Keratinocyte (primary cell): ENCODE data around the gene KHDC4. TPM values are rescaled to one million over a fixed set of nuclear protein-coding genes. Genes with fewer than 3 reads are reported as not detected.

Source experiments
- DNase-seq: peaks from one replicate; pipeline ENCODE4 v3.0.0-alpha.2; 2011; ENCODE audit warnings: low read depth, missing footprints, low spot score
- FAIRE-seq: peaks from 2 replicates; lab custom pipeline; 2011; peaks lifted over from hg19 to GRCh38; lab: Jason Lieb, UNC
- H2AFZ ChIP-seq: 2 replicates; pipeline ENCODE4 v1.6.0; 2012; ENCODE audit warnings: low read length, control low read depth, inconsistent platforms; ENCODE audit not compliant: control insufficient read depth
- H3K27ac ChIP-seq: 2 replicates; pipeline ENCODE4 v1.5.1; 2011; ENCODE audit warnings: low read length; ENCODE audit not compliant: control insufficient read depth, insufficient read depth
- H3K27me3 ChIP-seq: 3 replicates; pipeline ENCODE4 v1.6.0; 2011; ENCODE audit warnings: low read length; ENCODE audit not compliant: control insufficient read depth, insufficient read depth; ENCODE audit errors: extremely low read depth
- H3K36me3 ChIP-seq, 2 experiments: 2 replicates in 1 of 2; 3 replicates in 1 of 2; pipeline ENCODE4 v1.5.1; 2011; ENCODE audit warnings: low read length in 2 of 2, mild to moderate bottlenecking in 1 of 2; ENCODE audit not compliant: control insufficient read depth in 2 of 2, insufficient read depth in 2 of 2; ENCODE audit errors: extremely low read depth in 1 of 2
- H3K4me1 ChIP-seq: 3 replicates; pipeline ENCODE4 v1.5.1; 2011; ENCODE audit warnings: low read length; ENCODE audit not compliant: control insufficient read depth, insufficient read depth; ENCODE audit errors: extremely low read depth
- H3K4me2 ChIP-seq: 3 replicates; pipeline ENCODE4 v1.6.0; 2011; ENCODE audit warnings: low read depth, low read length; ENCODE audit not compliant: control insufficient read depth, insufficient read depth; ENCODE audit errors: extremely low read depth
- H3K4me3 ChIP-seq, 3 experiments: fragments of 200-600 bp in 1 of 3; sonication (generic) in 1 of 3; 2 replicates in 2 of 3; 3 replicates in 1 of 3; pipeline ENCODE4 v1.5.1; 2011 to 2016; ENCODE audit warnings: low read length in 3 of 3, mild to moderate bottlenecking in 3 of 3, control low read depth in 2 of 3, inconsistent platforms in 1 of 3, low read depth in 1 of 3, mixed read lengths in 1 of 3, mixed run types in 1 of 3, moderate library complexity in 1 of 3; ENCODE audit not compliant: control insufficient read depth in 2 of 3, insufficient read depth in 2 of 3; ENCODE audit errors: extremely low read depth in 1 of 3
- H3K79me2 ChIP-seq: 2 replicates; pipeline ENCODE4 v1.6.0; 2012; ENCODE audit warnings: low read length; ENCODE audit not compliant: control insufficient read depth, insufficient read depth
- H3K9ac ChIP-seq: 3 replicates; pipeline ENCODE4 v1.6.0; 2011; ENCODE audit warnings: low read length; ENCODE audit not compliant: control insufficient read depth, insufficient read depth; ENCODE audit errors: extremely low read depth
- H3K9me1 ChIP-seq: 3 replicates; pipeline ENCODE4 v1.6.0; 2011; ENCODE audit warnings: low read length; ENCODE audit not compliant: control insufficient read depth, insufficient read depth; ENCODE audit errors: extremely low read depth
- H3K9me3 ChIP-seq: 2 replicates; pipeline ENCODE4 v1.5.1; 2012; ENCODE audit warnings: low read depth, low read length; ENCODE audit not compliant: control insufficient read depth
- H4K20me1 ChIP-seq: 3 replicates; pipeline ENCODE4 v1.6.0; 2011; ENCODE audit warnings: low read length; ENCODE audit not compliant: control insufficient read depth, insufficient read depth; ENCODE audit errors: extremely low read depth
- CTCF ChIP-seq, 3 experiments: IDR thresholded peaks in 1 of 3; conservative IDR thresholded peaks in 1 of 3; optimal IDR thresholded peaks in 1 of 3; 2 replicates in 2 of 3; 3 replicates in 1 of 3; pipeline versions ENCODE3 to v1.5.1; 2011; ENCODE audit warnings: low read length in 3 of 3, mild to moderate bottlenecking in 3 of 3, moderate library complexity in 2 of 3, control low read depth in 1 of 3, inconsistent platforms in 1 of 3; ENCODE audit not compliant: insufficient read depth in 2 of 3; ENCODE audit errors: extremely low read depth in 1 of 3
- EZH2 ChIP-seq: IDR thresholded peaks from one replicate; pipeline ENCODE4 v1.6.1; 2012; ENCODE audit warnings: inconsistent platforms, mild to moderate bottlenecking, low read length, moderate library complexity
- dilution Hi-C: fragments of 300-500 bp; cut with MboI; formaldehyde crosslinking; loops from one replicate; pipeline ENCODE4 v1.7.0; 2020; ENCODE audit warnings: low sequenced_read_pairs; ENCODE audit not compliant: extremely low pct_ligation_motif_present
- polyA plus RNA-seq, 5 experiments: library from polyadenylated mRNA; depleted of rRNA in 3 of 5; stranded (reverse) in 3 of 5; stranded (forward) in 1 of 5; unstranded in 1 of 5; fragments of >200 nt; gene quantifications; 1 replicate in 1 of 5; 2 replicates in 3 of 5; 3 replicates in 1 of 5; pipeline versions ENCODE4 v1.2.1 to v1.2.3, GENCODE V29; 2011 to 2012; ENCODE audit warnings: missing spikeins in 2 of 5, low read depth in 1 of 5, low replicate concordance in 1 of 5

KHDC4 gene
- polyA plus RNA-seq, 1 donor (not counting 4 experiments of a cell fraction or from before 2014, with no cell fraction given): 51.3 TPM

GRCh38 chr1:155960081-155960745 is 26.0 kb upstream of the KHDC4 start:
- H3K9ac ChIP-seq: peak overlapping the region; percentile 81

GRCh38 chr1:155957411-155957915 is 23.2 kb upstream of the KHDC4 start:
- Histone ChIP-seq H3K4me1 (peaks cover 20% of the 10 kb centered on the region), H3K4me3 (no peak overlapping the region), H3K4me2 (no peak overlapping the region), H3K9ac (no peak overlapping the region), H3K79me2 (peaks cover 9% of the 10 kb centered on the region), H4K20me1 (no peaks in the 10 kb centered on the region), H2AFZ (no peak overlapping the region), H3K36me3 (peaks cover 24 to 41% of the 10 kb centered on the region in 2 experiments), H3K27ac (no peak overlapping the region), H3K27me3 (no peaks in the 10 kb centered on the region), H3K9me1 (peaks cover 3% of the 10 kb centered on the region), H3K9me3 (no peaks in the 10 kb centered on the region)
- dilution Hi-C loops: no loop called here
- no peak for TF ChIP-seq EZH2
- no peak for DNase-seq
- no peak for FAIRE-seq

More at GRCh38 chr1:155960081-155960745, 26.0 kb upstream of the KHDC4 start:
- dilution Hi-C loops: no loop called here
- peak overlapping the region; percentile 98 for H3K27ac ChIP-seq
- H3K27me3 ChIP-seq: no peaks in the 10 kb centered on the region
- no peaks in the 10 kb centered on the region for H3K9me3 ChIP-seq
- H3K79me2 ChIP-seq: peaks cover 9% of the 10 kb centered on the region
- no peak for FAIRE-seq
- DNase-seq: no peak
- no peaks in the 10 kb centered on the region for H4K20me1 ChIP-seq
- no peak overlapping the region for H3K4me3 ChIP-seq
- H2AFZ ChIP-seq: no peak overlapping the region
- peak overlapping the region; percentile 36 for H3K4me2 ChIP-seq
- peaks cover 3% of the 10 kb centered on the region for H3K9me1 ChIP-seq
- peaks cover 25 to 51% of the 10 kb centered on the region in 2 experiments for H3K36me3 ChIP-seq
- H3K4me1 ChIP-seq: peaks cover 26% of the 10 kb centered on the region
- TF ChIP-seq CTCF (optimal IDR thresholded peaks at IDR 0.05 in 1 of 3, IDR thresholded peaks at IDR 0.05 in 1 of 3, conservative IDR thresholded peaks at IDR 0.05 in 1 of 3; ENCODE audit: extremely low read depth in 1 of 3, insufficient read depth in 2 of 3, low read length in 3 of 3): no peak
- TF ChIP-seq EZH2: no peak
